HEK293T (cell line): ENCODE measurements around the gene GPT2.

Experiments
- ARNT ChIP-seq: fragments of 450-650 bp; IDR thresholded peaks from 2 replicates; pipeline ENCODE4 v1.6.1; 2017; ENCODE audit warnings: mild to moderate bottlenecking
- BHLHE40 ChIP-seq: fragments of 450-650 bp; IDR thresholded peaks from 2 replicates; pipeline ENCODE4 v1.6.1; 2016; ENCODE audit warnings: mild to moderate bottlenecking, moderate library complexity, borderline replicate concordance
- CTBP1 ChIP-seq: fragments of 450-650 bp; IDR thresholded peaks from 2 replicates; pipeline ENCODE4 v1.6.1; 2016; ENCODE audit warnings: borderline replicate concordance
- ELF4 ChIP-seq: fragments of 450-650 bp; IDR thresholded peaks from 2 replicates; pipeline ENCODE4 v1.6.1; 2017; ENCODE audit warnings: antibody characterized with exemption
- FOXA1 ChIP-seq: fragments of 450-650 bp; IDR thresholded peaks from 2 replicates; pipeline ENCODE4 v1.6.1; 2016; ENCODE audit warnings: mild to moderate bottlenecking
- FOXK2 ChIP-seq: fragments of 450-650 bp; IDR thresholded peaks from 2 replicates; pipeline ENCODE4 v1.6.1; 2016; ENCODE audit warnings: mild to moderate bottlenecking
- FOXM1 ChIP-seq: fragments of 450-650 bp; IDR thresholded peaks from 2 replicates; pipeline ENCODE4 v1.6.1; 2017; ENCODE audit warnings: mild to moderate bottlenecking, borderline replicate concordance
- HDGF ChIP-seq: fragments of 450-650 bp; IDR thresholded peaks from 2 replicates; pipeline ENCODE4 v1.6.1; 2017; ENCODE audit warnings: antibody characterized with exemption, borderline replicate concordance
- L3MBTL2 ChIP-seq: fragments of 450-650 bp; conservative IDR thresholded peaks from 2 replicates; pipeline ENCODE4 v1.6.1; 2016; ENCODE audit warnings: mild to moderate bottlenecking
- NFRKB ChIP-seq: fragments of 450-650 bp; IDR thresholded peaks from 2 replicates; pipeline ENCODE4 v1.6.1; 2016; ENCODE audit warnings: mild to moderate bottlenecking, moderate library complexity
- SP1 ChIP-seq: fragments of 450-650 bp; IDR thresholded peaks from 2 replicates; pipeline ENCODE4 v1.6.1; 2017
- SUZ12 ChIP-seq: fragments of 450-650 bp; IDR thresholded peaks from 2 replicates; pipeline ENCODE4 v1.6.1; 2016; ENCODE audit warnings: mild to moderate bottlenecking
- TARDBP ChIP-seq: fragments of 450-650 bp; IDR thresholded peaks from 2 replicates; pipeline ENCODE4 v1.6.1; 2016
- TF ChIP-seq, protein P1 (sequence below): fragments of 450-650 bp; IDR thresholded peaks from 2 replicates; pipeline ENCODE4 v1.6.1; 2016

DNA sequence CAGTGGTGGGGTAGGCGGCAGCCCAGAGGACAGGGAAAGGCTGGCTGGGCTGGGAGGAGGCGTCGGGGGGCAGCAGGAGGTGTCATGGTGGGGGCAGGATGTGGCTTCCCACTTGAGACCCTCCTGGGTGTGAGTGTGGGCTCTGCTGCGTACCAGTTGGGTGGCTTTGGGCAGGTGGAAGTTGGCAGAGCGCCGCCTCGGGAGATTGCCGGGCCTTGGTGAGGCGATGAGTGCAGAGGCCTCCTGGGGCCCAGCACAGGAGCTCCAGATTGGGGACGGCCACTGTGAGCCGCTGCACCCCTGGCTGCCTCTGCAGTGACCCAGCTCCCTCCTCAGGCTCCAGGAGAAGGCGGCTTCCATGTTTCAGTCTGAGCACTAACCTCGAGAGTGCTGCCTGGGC lies 13.8 kb downstream of the GPT2 start:
- TF ChIP-seq HDGF (no peak), NFRKB (no peak), CTBP1 (no peak), SUZ12 (no peak), TARDBP (no peak), ARNT (no peak), FOXM1 (no peak), SP1 (no peak), L3MBTL2 (no peak), ELF4 (no peak), FOXA1 (no peak), BHLHE40 (no peak), FOXK2 (no peak)
- TF ChIP-seq, protein P1, sequence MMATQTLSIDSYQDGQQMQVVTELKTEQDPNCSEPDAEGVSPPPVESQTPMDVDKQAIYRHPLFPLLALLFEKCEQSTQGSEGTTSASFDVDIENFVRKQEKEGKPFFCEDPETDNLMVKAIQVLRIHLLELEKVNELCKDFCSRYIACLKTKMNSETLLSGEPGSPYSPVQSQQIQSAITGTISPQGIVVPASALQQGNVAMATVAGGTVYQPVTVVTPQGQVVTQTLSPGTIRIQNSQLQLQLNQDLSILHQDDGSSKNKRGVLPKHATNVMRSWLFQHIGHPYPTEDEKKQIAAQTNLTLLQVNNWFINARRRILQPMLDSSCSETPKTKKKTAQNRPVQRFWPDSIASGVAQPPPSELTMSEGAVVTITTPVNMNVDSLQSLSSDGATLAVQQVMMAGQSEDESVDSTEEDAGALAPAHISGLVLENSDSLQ = no peak
